IPS DF 6.9 (cell line): ENCODE results near the gene CLEC1B.
"Not testable (repeated sequence)": the region's sequence is repeated elsewhere in the genome, so short reads cannot be mapped to it uniquely, and the experiment has no call there.

Source experiments
- DNase-seq: peaks from one replicate; pipeline ENCODE4 v3.0.0-alpha.2; 2013; ENCODE audit warnings: low read depth, low spot score
- H3K27ac ChIP-seq: one replicate; pipeline ENCODE4 v1.5.1; 2013; ENCODE audit warnings: low read length, control low read depth
- H3K27me3 ChIP-seq: 2 replicates; pipeline ENCODE4 v1.6.1; 2013; ENCODE audit warnings: mild to moderate bottlenecking, low read length; ENCODE audit not compliant: control insufficient read depth, insufficient read depth
- H3K36me3 ChIP-seq: 2 replicates; pipeline ENCODE4 v1.6.1; 2013; ENCODE audit warnings: low read length; ENCODE audit not compliant: control insufficient read depth, insufficient read depth
- H3K4me1 ChIP-seq: 2 replicates; pipeline ENCODE4 v1.6.1; 2013; ENCODE audit warnings: low read length; ENCODE audit not compliant: control insufficient read depth, insufficient read depth
- H3K4me3 ChIP-seq: 2 replicates; pipeline ENCODE4 v1.5.1; 2013; ENCODE audit warnings: mild to moderate bottlenecking, low read length
- H3K9me3 ChIP-seq: 2 replicates; pipeline ENCODE4 v1.6.1; 2013; ENCODE audit warnings: low read length, inconsistent platforms; ENCODE audit not compliant: control insufficient read depth, insufficient read depth
- WGBS: extraction: QIAGEN DNeasy Blood & Tissue Kit; methylation state at CpG from one replicate; pipeline ENCODE4 v1.1.7; 2013; ENCODE audit warnings: mixed read lengths, missing lambda C conversion rate; ENCODE audit not compliant: insufficient read length, insufficient coverage; 5-methylcytosine and 5-hydroxymethylcytosine counted together

CLEC1B gene

GRCh38 chr12:10021342-10021741 is 22.4 kb upstream of the CLEC1B start:
- Histone ChIP-seq H3K27me3 (no peaks in the 10 kb centered on the region), H3K9me3 (no peaks in the 10 kb centered on the region), H3K4me1 (no peaks in the 10 kb centered on the region), H3K4me3 (no peak overlapping the region), H3K36me3 (no peaks in the 10 kb centered on the region), H3K27ac (no peak overlapping the region)
- DNase-seq: no peak
- WGBS: no CpG with 5 or more reads among the region's 3 CpGs

DNA sequence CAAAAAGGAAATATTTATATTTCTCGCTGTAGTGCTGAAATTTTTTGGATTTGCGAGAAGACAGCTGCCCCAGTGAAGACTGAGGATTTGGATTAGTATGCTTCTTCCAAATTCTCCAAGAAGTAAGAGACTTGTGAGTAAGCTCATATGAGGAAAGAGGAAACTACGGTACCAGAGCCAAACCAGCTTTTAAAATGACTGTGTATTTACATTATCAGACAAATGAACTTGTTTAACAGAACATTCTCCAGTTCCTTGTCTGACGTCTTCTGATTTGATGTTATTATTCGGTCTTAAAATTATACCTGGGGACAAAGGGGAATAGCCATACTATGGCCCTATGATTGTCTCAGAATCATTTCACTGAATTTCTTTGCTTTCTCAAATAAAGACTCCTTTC is 19.5 kb upstream of the CLEC1B start:
- no peaks in the 10 kb centered on the region for H3K27me3 ChIP-seq
- no peak overlapping the region for H3K4me3 ChIP-seq
- no peak overlapping the region for H3K27ac ChIP-seq
- no peaks in the 10 kb centered on the region for H3K4me1 ChIP-seq
- DNase-seq: no peak
- H3K36me3 ChIP-seq: no peaks in the 10 kb centered on the region
- WGBS: no CpG with 5 or more reads among the region's 5 CpGs
- H3K9me3 ChIP-seq: no peaks in the 10 kb centered on the region

- 100% methylated on average over 1 of the region's 1 CpG for WGBS
- Histone ChIP-seq H3K36me3 (no peaks in the 10 kb centered on the region), H3K9me3 (no peaks in the 10 kb centered on the region)
These were observed 18.0 kb upstream of the CLEC1B start for GRCh38 chr12:10016881-10017280.

DNA sequence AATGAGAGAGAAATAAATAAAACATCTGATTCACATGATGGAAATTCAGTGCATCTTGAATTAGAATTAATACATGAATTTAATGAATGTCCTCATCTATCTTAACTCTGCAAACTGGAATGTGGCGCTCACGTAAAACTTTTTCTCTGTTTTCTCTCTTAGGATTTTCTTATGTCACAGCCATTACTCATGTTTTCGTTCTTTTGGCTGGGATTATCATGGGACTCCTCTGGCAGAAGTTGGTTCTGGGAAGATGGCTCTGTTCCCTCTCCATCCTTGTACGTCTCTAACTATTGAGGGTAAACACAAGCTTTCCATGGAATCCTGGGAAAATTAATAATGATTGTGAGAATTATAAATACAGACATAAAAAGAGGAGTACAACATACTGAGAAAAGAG is 16.5 kb upstream of the CLEC1B start:
- DNase-seq: no peak
- Histone ChIP-seq H3K27ac (no peak overlapping the region), H3K9me3 (no peaks in the 10 kb centered on the region), H3K4me1 (no peaks in the 10 kb centered on the region), H3K36me3 (no peaks in the 10 kb centered on the region), H3K27me3 (no peaks in the 10 kb centered on the region), H3K4me3 (no peak overlapping the region)
- no CpG with 5 or more reads among the region's 4 CpGs for WGBS

More at GRCh38 chr12:10016881-10017280, 18.0 kb upstream of the CLEC1B start:
- Histone ChIP-seq H3K27me3 (no peaks in the 10 kb centered on the region), H3K4me3 (no peak overlapping the region), H3K4me1 (no peaks in the 10 kb centered on the region), H3K27ac (no peak overlapping the region)
- DNase-seq: no peak

- no peak overlapping the region for H3K27ac ChIP-seq
- WGBS: no CpG with 5 or more reads among the region's 6 CpGs
- no peaks in the 10 kb centered on the region for H3K27me3 ChIP-seq
- DNase-seq: no peak
- no peaks in the 10 kb centered on the region for H3K36me3 ChIP-seq
- H3K4me1 ChIP-seq: no peaks in the 10 kb centered on the region
- no peaks in the 10 kb centered on the region for H3K9me3 ChIP-seq
- no peak overlapping the region for H3K4me3 ChIP-seq
These were observed 13.9 kb upstream of the CLEC1B start for GRCh38 chr12:10012630-10013330.

DNA sequence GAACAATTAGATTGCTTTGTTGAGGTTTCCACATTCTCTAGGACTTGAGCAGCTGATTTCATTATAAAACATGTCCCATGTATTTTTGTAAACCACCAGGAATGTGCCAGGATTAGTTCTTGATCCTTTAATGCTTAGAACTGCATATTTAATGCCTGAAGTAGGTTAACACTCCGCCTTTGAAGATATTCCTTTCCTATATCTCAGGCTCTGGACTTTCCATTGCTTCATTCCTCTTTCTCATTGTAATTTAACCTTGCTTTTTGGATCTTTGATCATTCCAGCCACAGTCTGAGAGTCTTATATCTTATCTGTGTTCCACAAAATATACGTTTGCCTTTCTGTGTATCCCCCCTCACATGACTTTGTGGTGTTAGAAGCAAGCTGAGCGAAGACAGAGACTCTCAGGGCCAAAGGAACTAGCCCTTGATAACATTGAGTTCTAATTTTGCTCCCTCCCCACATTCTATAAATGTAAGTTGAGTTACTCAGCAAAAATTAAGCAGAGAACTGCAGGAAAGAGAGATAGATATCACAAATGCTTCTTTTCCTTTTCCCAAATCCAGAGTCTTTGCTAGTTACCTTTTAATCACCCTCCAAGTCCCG is 2.4 kb upstream of the CLEC1B start:
- DNase-seq: no peak
- H3K36me3 ChIP-seq: no peaks in the 10 kb centered on the region
- H3K27ac ChIP-seq: no peak overlapping the region
- WGBS: no CpG with 5 or more reads among the region's 4 CpGs
- no peaks in the 10 kb centered on the region for H3K9me3 ChIP-seq
- H3K4me1 ChIP-seq: no peaks in the 10 kb centered on the region
- H3K4me3 ChIP-seq: no peak overlapping the region
- H3K27me3 ChIP-seq: no peaks in the 10 kb centered on the region

DNA sequence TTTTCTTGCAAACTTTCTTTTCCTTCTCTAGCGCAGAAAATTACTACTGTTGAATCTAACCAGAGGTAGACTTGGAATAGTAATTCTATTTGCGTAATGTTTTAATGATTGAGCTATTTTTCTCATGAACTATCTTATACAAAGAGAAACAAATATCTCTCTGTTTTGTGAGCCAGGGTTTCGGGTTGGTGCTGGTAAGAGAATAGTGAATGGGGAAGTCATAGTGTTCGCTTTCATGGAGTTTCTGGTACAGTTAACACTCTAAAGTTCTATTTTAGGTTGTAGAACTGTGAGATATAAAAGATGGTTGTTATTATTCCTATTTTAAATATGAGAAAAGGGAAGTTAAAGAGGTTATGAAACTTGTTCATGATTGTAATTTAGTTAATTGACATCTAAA is 6.6 kb downstream of the CLEC1B start:
- Histone ChIP-seq H3K9me3 (no peaks in the 10 kb centered on the region), H3K36me3 (no peaks in the 10 kb centered on the region), H3K4me1 (no peaks in the 10 kb centered on the region), H3K4me3 (no peak overlapping the region), H3K27ac (no peak overlapping the region), H3K27me3 (no peaks in the 10 kb centered on the region)
- no peak for DNase-seq
- WGBS: no CpG with 5 or more reads among the region's 4 CpGs

GRCh38 chr12:9991876-9992275 is 7.0 kb downstream of the CLEC1B start:
- H3K27ac ChIP-seq: no peak overlapping the region
- no peaks in the 10 kb centered on the region for H3K4me1 ChIP-seq
- H3K4me3 ChIP-seq: no peak overlapping the region
- H3K36me3 ChIP-seq: no peaks in the 10 kb centered on the region
- WGBS: no CpG with 5 or more reads among the region's 3 CpGs
- no peaks in the 10 kb centered on the region for H3K27me3 ChIP-seq
- H3K9me3 ChIP-seq: no peaks in the 10 kb centered on the region
- no peak for DNase-seq

DNA sequence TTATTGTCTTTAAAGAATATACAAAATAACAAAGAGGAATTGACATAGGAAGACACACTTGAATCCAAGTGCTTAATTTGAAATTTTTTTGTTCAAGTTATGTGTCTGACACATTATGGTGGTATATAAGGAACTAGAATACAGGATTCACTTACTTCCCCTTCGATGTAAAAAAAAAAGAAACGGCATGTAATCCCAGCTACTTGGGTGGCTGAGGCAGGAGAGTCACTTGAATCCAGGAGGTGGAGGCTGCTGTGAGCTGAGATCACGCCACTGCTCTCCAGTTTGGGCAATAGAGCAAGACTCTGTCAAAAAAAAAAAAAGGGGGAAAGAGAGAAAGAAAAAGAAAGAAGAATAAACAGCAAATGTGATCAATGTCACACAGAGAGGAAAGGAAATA is 18.8 kb downstream of the CLEC1B start:
- no peak for DNase-seq
- Histone ChIP-seq H3K4me3 (no peak overlapping the region), H3K9me3 (peaks cover 2% of the 10 kb centered on the region; the same call in 1 of the 2 replicates), H3K4me1 (no peaks in the 10 kb centered on the region), H3K27ac (no peak overlapping the region), H3K27me3 (no peaks in the 10 kb centered on the region), H3K36me3 (no peaks in the 10 kb centered on the region)
- no CpG with 5 or more reads among the region's 3 CpGs for WGBS

GRCh38 chr12:9977916-9978315 is 21.0 kb downstream of the CLEC1B start:
- no peak for DNase-seq
- Histone ChIP-seq H3K36me3 (no peaks in the 10 kb centered on the region), H3K4me3 (no peak overlapping the region), H3K27ac (no peak overlapping the region), H3K9me3 (peaks cover 2% of the 10 kb centered on the region; the same call in 1 of the 2 replicates), H3K27me3 (no peaks in the 10 kb centered on the region), H3K4me1 (no peaks in the 10 kb centered on the region)

GRCh38 chr12:9976626-9977025 is 22.3 kb downstream of the CLEC1B start:
- H3K4me1 ChIP-seq, H3K36me3 ChIP-seq, H3K27ac ChIP-seq, H3K4me3 ChIP-seq, H3K9me3 ChIP-seq, DNase-seq, H3K27me3 ChIP-seq: not testable (repeated sequence)
- WGBS: no CpG with 5 or more reads among the region's 5 CpGs
